ENCODE results near the gene RFPL3. TPM values are rescaled to one million over a fixed set of nuclear protein-coding genes. Genes with fewer than 3 reads are reported as not detected.
A peak's percentile ranks its signal among the peaks of the same experiment; 100 is the strongest.
"Not testable (repeated sequence)": the region's sequence is repeated elsewhere in the genome, so short reads cannot be mapped to it uniquely, and the experiment has no call there.

Gene RFPL3
- total and polyA plus RNA-seq, 2 experiments from 2014 or later, result not detected

- Histone ChIP-seq H2AFZ (peak overlapping the region; percentile 3; the same call in 1 of the 2 replicates), H3K27me3 (ENCODE audit: insufficient read depth) (no peaks in the 10 kb centered on the region), H3K4me3 (no peak overlapping the region), H3F3A (replicated peaks; ENCODE audit: low read depth) (no peaks in the 10 kb centered on the region), H3K27ac (ENCODE audit: low read depth) (peak overlapping the region; percentile 53; the same call in 1 of the 2 replicates), H4K20me1 (replicated peaks; ENCODE audit: insufficient read depth) (no peaks in the 10 kb centered on the region), H3K9me2 (ENCODE audit: insufficient read depth) (no peaks in the 10 kb centered on the region), H3K36me3 (ENCODE audit: insufficient read depth) (no peaks in the 10 kb centered on the region), H3K4me2 (peak overlapping the region; percentile 16; the same call in 1 of the 2 replicates), H3K4me1 (ENCODE audit: insufficient read depth) (peaks cover 18% of the 10 kb centered on the region; the same call in 1 of the 2 replicates), H3K79me2 (replicated peaks; ENCODE audit: insufficient read depth) (no peaks in the 10 kb centered on the region)
- TF ChIP-seq, protein P1, sequence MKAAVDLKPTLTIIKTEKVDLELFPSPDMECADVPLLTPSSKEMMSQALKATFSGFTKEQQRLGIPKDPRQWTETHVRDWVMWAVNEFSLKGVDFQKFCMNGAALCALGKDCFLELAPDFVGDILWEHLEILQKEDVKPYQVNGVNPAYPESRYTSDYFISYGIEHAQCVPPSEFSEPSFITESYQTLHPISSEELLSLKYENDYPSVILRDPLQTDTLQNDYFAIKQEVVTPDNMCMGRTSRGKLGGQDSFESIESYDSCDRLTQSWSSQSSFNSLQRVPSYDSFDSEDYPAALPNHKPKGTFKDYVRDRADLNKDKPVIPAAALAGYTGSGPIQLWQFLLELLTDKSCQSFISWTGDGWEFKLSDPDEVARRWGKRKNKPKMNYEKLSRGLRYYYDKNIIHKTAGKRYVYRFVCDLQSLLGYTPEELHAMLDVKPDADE (IDR thresholded peaks at IDR 0.05), result no peak
- no peak for TF ChIP-seq EZH2 (IDR thresholded peaks at IDR 0.05; ENCODE audit: low read depth, unreplicated experiment)
- TF ChIP-seq ZNF331 (CRISPR knock-in tag; IDR thresholded peaks at IDR 0.05; ENCODE audit: low read depth), result no peak
- no peak for TF ChIP-seq CREB1 (CRISPR knock-in tag; IDR thresholded peaks at IDR 0.05; ENCODE audit: low read depth)
- ATAC-seq, result peak; percentile 71
- Mint-ChIP-seq H3K27me3 (ENCODE audit: insufficient read depth, low read depth, poor library complexity) (peaks cover 7% of the 10 kb centered on the region), H3K36me3 (ENCODE audit: low read depth) (no peaks in the 10 kb centered on the region), H3K27ac (0 out of 2 replicates have a peak overlapping the region, but pooled peaks have one; percentile 21), H3K4me3 (no peak overlapping the region), H3K4me1 (peaks cover 24% of the 10 kb centered on the region), H3K9me3 (no peaks in the 10 kb centered on the region)
- peak; percentile 72 for DNase-seq (ENCODE audit: low spot score)
Observed at GRCh38 chr22:32336121-32336603, 21.5 kb upstream of the RFPL3 start.

DNA sequence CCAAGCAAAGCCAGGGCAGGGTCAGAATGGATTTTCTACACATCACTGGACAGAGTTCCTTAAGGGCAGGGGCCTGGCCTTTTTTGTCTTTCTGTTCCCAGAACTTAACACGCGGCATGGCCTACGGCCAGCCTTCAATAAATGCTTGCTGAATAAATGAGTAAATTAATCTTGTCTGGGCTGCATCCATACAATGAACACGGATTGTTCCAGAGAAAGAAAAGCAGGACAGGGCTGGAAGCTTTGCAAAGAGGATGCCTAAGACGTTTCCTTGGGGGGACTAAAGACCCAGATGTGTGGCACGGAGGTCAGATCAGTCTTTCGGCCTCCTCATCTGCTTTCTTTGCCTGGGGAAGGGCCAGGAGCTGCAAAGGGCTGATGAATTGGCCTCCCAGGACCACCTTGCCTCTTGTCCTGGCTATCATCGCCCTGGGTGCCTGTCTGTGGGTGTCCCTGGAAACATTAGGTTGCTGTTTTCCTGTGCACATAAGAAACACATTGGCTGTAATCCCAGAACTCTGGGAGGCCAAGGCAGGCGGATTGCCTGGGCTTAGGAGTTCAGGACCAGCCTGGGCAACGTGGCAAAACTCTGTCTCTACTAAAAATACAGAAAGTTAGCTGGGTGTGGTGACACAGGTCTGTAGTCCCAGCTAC is 20.8 kb upstream of the RFPL3 start:
- Histone ChIP-seq H3K27ac (ENCODE audit: low read depth) (peak overlapping the region; percentile 53; the same call in 1 of the 2 replicates), H3K4me2 (no peak overlapping the region; the same call in 1 of the 2 replicates), H2AFZ (peak overlapping the region; percentile 3), H3K27me3 (ENCODE audit: insufficient read depth) (no peaks in the 10 kb centered on the region), H3K4me3 (no peak overlapping the region), H3K36me3 (ENCODE audit: insufficient read depth) (no peaks in the 10 kb centered on the region), H3F3A (replicated peaks; ENCODE audit: low read depth) (no peaks in the 10 kb centered on the region), H3K79me2 (replicated peaks; ENCODE audit: insufficient read depth) (no peaks in the 10 kb centered on the region), H3K4me1 (ENCODE audit: insufficient read depth) (peaks cover 18% of the 10 kb centered on the region; the same call in 1 of the 2 replicates), H4K20me1 (replicated peaks; ENCODE audit: insufficient read depth) (no peaks in the 10 kb centered on the region), H3K9me2 (ENCODE audit: insufficient read depth) (no peaks in the 10 kb centered on the region)
- TF ChIP-seq NANOG (IDR thresholded peaks at IDR 0.05; ENCODE audit: borderline replicate concordance) (no peak), STAT1 (IDR thresholded peaks at IDR 0.05; ENCODE audit: unreplicated experiment) (no peak), EZH2phosphoT487 (IDR thresholded peaks at IDR 0.05; ENCODE audit: unreplicated experiment) (no peak)
- TF ChIP-seq, protein P1 (IDR thresholded peaks at IDR 0.05), result no peak
- TF ChIP-seq, protein P2, sequence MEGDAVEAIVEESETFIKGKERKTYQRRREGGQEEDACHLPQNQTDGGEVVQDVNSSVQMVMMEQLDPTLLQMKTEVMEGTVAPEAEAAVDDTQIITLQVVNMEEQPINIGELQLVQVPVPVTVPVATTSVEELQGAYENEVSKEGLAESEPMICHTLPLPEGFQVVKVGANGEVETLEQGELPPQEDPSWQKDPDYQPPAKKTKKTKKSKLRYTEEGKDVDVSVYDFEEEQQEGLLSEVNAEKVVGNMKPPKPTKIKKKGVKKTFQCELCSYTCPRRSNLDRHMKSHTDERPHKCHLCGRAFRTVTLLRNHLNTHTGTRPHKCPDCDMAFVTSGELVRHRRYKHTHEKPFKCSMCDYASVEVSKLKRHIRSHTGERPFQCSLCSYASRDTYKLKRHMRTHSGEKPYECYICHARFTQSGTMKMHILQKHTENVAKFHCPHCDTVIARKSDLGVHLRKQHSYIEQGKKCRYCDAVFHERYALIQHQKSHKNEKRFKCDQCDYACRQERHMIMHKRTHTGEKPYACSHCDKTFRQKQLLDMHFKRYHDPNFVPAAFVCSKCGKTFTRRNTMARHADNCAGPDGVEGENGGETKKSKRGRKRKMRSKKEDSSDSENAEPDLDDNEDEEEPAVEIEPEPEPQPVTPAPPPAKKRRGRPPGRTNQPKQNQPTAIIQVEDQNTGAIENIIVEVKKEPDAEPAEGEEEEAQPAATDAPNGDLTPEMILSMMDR (conservative IDR thresholded peaks at IDR 0.05; ENCODE audit: low read depth in 2 of 2), result no peak
- ATAC-seq (no peak), DNase-seq (ENCODE audit: low spot score) (no peak)
- Mint-ChIP-seq H3K4me3 (no peak overlapping the region), H3K27me3 (ENCODE audit: insufficient read depth, low read depth, poor library complexity) (peaks cover 8% of the 10 kb centered on the region), H3K27ac (no peak overlapping the region), H3K36me3 (ENCODE audit: low read depth) (no peaks in the 10 kb centered on the region), H3K9me3 (no peaks in the 10 kb centered on the region), H3K4me1 (peaks cover 28% of the 10 kb centered on the region)

DNA sequence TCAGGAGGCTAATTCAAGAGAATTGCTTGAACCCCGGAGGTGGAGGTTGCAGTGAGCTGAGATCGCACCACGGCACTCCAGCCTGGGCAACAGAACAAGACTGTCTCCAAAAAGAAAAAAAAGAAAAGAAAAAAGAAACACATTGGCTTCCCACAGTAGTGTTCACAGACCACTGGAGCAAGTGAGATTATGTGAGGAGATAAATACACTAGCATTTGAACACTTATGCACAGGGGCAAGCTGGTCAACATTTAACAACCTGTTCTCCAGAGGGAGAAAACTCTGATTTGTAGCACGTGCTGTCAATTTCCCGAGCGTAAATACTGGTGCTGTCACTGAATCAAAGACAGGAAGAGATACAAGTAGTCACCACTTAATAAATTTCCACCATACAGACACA is 20.2 kb upstream of the RFPL3 start:
- not testable (repeated sequence) for H3K27ac ChIP-seq (ENCODE audit: low read depth); H3K9me3 Mint-ChIP-seq; H3K27me3 Mint-ChIP-seq (ENCODE audit: insufficient read depth, low read depth, poor library complexity); H3K36me3 Mint-ChIP-seq (ENCODE audit: low read depth); H3K4me3 ChIP-seq; ATAC-seq; H3F3A ChIP-seq (replicated peaks; ENCODE audit: low read depth); H3K36me3 ChIP-seq (ENCODE audit: insufficient read depth); H3K4me3 Mint-ChIP-seq; H4K20me1 ChIP-seq (replicated peaks; ENCODE audit: insufficient read depth); H3K27ac Mint-ChIP-seq; H3K79me2 ChIP-seq (replicated peaks; ENCODE audit: insufficient read depth); H3K9me2 ChIP-seq (ENCODE audit: insufficient read depth); DNase-seq (ENCODE audit: low spot score); H3K27me3 ChIP-seq (ENCODE audit: insufficient read depth); H3K4me2 ChIP-seq
- Histone ChIP-seq H2AFZ (peak overlapping the region; percentile 3), H3K4me1 (ENCODE audit: insufficient read depth) (peaks cover 18% of the 10 kb centered on the region; the same call in 1 of the 2 replicates)
- peaks cover 28% of the 10 kb centered on the region for H3K4me1 Mint-ChIP-seq

Data from GM23338 (cell line).